SW480 (cell line): ENCODE results near the gene RNF39.
A peak's percentile ranks its signal among the peaks of the same experiment; 100 is the strongest.

Experiments
- DNase-seq: peaks from one replicate; pipeline ENCODE4 v3.0.0-alpha.2; 2016; ENCODE audit warnings: low spot score

The RNF39 gene

DNA sequence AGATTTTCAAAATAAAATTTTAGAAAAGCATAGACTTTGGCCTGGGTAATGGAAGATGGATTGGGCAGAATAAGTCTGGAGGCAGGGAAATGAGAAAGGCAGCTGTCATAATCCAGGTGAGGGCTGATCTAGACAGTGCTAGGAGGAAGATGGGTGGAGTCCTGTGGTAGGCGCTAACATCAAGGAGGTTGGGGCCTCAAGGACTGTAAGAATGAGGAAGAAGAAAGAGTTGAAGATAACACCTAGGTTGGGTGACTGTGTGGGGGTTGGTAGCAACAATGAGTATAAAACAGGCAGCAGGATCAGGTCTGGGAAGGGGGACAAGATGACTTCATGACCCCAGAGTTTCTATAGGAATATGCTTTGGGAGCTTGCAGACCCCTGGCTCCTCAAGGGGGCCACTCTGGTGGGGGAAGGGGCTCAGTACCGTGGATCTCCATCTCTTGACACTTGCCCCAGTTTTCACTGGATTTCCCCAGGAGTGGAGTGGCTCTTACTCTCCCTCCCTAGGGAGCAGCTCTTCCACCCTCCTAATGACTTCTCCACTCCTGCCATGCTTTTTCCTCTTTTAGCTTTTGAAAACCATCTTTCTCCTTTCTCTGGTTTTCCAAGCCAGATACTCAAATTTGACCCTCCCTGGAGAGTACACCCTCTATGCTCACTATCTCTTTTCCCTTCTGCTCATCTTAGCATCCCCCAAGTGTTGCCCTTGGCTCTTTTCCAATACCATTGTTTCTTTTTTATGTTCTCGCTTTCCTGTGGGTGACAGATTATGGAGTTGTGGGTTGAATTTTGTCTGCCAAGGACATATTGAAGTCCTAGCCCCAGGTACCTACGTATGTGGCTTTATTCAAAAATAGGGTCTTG, 22.6 kb upstream of the RNF39 start:
- no peak for DNase-seq

- DNase-seq, result no peak
Measured at GRCh38 chr6:30096829-30097228, 21.3 kb upstream of the RNF39 start.

GRCh38 chr6:30093951-30094661, 18.5 kb upstream of the RNF39 start:
- no peak for DNase-seq

DNA sequence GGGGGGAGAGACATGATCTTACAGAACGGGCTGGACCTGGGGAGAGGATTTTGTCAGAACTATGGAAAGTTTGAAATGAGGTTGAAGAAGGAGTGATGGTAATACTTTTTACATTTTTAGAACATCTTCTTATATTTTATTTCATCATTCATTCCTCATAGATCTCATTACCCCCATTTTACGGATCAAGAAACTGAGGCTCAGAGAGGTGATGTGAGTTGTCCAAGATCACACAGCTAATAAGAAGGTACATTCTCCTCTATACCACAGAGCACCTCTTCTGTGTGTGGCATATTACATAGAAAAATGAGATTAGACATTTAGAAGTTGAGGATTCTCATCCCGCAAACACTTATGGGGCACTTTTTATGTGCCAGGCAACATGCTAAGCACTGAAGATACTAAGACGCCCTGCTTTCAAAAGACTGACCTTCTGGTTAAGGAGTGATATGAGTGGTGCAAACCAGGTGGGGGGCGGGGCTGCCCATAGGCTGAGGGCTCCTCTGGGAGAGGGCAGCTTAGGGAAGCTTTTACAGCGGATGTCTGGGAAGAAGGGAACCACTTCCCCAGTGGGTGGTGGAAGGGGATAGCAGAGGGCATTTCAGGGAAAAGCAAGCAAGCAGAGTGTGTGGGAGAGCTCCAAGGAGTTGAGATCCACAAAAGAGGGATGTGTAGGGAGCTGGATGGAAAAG, 17.4 kb upstream of the RNF39 start:
- no peak for DNase-seq

DNA sequence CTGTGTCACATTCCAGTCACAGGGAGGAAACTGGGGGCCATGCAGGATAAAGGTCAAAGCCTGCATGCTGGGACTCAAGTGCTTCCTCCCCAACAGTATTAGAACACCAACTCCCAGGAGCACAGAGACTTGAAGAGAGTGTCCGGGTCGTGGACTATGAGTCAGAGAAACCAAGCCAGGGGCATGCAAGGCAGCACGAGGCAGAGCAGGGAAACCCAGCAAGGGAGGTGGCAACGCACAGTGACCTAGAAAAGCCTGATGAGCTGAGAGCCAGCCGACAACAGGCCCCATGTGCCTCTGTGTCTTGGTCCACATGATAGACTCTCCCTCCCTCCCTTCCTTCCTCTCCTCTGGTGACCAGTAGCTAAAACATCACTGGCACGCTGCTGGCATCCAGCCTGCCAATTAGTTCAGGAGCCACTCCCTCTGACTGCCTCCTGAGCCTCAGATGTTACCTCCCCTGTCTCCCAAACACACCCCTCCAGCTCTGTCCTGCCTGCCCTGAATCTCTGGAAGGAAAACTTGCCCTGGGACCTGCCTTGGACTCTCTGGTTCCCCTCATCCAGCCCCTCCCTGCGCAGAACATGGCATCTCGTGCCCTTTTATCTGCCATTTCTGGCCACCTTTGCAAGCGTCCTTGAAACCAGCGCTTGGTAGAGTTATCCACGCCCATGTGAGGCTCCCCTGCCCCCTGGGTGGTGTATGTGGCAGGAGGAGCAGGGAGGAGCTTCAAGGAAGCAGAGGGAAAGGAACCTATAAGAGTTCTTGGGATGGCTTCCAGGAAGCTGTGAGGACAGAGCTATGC, 16.2 kb upstream of the RNF39 start:
- peak; percentile 75 for DNase-seq

DNA sequence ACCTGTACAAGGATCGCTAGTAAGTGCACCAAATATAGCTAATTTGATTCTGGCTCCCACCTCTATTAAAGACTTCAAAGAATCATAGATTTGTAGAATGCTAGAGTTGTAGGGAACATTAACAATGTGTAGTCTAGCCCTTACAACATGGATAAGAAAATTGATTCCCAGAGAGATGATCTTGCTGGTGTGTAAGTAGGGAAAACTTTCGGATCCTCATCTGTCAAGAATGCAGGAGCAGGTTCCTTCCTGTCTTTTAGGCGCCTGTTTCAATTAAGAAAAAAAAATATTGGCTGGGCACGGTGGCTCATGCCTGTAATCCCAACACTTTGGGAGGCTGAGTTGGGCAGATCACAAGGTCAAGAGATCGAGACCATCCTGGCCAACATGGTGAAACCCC, 12.3 kb upstream of the RNF39 start:
- no peak for DNase-seq

- no peak for DNase-seq
Measured at GRCh38 chr6:30077218-30077617, 1.6 kb upstream of the RNF39 start.

DNA sequence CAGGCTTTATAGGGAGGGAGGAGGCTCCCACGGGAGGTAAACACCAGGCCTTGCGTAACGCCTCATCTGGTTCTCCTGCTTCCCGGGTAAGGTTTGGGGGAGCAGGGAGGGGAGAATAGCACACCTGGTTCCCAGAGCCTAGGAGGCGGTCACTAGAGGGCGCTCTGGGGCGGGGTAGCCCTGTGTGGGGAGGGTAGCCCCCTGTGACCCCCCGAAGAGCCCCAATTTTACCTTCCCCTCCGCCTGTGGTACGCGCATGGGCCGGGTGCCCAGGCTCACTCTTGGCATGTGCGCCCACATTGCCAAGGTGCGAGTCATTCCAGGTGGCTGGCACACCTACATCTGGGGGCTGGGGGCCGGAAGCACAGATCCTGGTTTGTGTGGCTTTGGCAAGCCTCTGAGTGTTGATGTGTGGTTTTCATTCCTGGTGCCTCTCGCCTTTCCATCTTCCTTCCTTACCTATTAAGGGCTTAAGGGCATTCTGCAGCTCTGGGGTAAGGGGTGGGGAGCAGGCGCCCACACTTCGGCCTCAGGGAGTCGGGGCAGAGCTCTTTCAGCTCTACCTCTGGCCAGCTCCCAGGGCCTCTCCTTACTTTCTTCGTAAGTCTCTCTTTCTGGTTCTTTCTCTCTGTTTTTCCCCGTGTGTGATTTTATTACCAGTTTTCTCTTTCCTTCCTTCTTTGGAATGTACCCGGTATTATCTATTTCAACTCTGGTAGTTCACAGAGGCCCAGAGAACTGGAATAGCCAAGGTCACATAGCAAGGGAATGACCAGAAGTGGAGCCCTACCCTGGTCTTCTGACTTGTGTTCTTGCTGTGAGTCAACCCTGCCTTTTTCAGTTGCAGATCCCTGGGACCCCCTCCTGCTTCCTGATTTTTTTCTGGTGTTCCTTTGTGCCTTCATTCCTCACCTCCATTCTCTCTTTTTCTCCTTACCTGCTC, 492 bp upstream of the RNF39 start:
- DNase-seq, result peak; percentile 81

GRCh38 chr6:30074331-30075093, 1.1 kb downstream of the RNF39 start:
- no peak for DNase-seq

GRCh38 chr6:30073489-30074235, 1.9 kb downstream of the RNF39 start:
- no peak for DNase-seq

DNA sequence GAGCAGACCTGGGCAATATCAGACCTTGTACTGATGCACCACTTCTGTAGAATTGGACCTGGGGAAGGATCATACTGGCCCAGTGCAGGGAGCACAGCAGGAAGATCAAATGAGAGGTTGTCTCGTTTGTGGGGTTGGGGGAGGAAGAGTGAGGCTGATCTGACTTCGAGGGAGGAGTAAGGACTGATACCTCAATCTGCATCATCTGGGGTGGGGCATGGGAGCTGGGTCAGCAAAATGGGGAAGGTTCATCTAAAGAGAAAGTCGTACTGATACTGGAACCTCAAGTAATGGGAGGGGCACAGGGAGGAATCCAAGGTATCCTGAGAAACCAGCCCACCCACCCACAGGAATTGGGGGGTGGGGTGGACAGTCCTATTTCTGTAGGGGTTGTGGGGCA, 3.7 kb downstream of the RNF39 start:
- DNase-seq, result no peak

GRCh38 chr6:30071081-30071818, 4.3 kb downstream of the RNF39 start:
- DNase-seq, result no peak

DNA sequence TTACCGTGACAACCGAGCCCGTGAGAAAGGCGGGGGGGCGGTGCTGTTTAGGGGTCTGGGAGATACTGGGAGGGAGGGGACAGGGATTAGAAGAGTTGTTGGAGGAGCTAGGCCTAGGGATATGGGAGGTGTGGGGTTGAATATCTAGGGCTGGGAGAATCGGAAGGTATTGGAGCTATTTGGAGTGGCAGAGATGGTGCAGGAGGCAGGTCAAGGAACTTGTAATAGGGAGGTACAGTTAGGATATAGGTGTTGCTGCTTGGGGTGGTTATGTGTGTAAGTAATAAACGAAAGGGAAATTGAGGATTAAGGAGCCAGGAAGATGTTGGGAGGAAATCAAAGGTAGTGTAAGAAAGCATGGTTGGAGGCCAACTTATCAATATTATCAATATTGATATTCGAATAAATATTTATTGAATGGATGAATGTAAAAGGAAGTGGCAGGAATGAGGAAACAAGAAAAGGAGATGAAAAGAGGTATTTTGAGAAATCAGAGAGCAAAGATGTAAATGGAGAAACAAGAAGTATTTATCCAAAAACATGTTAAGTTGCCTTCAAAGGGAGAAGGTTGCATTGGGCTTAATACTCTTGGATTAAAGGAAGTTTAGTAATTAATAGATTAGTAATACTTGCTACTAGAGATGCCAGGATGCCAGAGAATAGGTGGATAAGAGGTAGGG, 8.0 kb downstream of the RNF39 start:
- DNase-seq, result no peak

DNA sequence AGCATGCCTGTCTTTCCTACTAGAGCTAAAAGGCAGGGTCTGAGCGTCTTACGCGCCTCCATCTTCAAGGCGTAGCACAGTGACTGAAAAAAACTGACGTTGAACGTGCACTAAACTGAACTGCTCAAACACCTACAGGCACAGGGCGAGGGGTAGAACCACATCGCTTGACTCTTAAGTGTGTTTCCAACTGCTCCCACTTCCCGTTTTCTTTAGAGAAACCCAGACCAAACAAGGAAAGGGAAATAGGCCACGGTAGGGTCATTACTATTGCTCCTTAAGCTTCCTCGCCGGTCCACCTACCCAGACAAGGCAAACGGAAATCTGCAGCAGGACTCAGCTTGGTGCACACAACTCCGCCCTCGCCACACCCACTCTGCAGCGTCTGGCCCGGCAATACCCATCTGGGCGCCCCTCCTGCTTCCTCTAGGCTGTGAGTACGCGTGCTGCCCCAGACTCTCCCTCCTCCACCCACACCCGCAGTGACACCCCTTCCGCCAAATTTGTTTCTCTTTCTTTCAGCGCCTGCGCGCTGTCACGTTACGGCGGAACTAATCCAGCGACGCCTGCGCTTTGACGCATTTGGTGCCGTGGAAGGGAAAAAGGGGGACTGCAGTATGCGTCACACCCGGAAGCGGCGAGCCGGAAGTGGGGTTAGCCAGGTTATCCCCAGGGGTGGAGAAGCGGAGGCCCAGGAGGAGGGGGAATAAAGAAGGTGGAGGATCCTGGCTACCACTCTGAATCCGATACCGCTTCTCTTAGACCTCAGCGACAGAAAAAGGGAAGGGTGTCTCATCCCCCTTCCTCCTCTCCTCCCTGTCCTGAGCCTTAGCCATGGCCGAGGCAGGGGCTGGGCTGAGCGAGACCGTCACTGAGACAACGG, 8.8 kb downstream of the RNF39 start, which contains the start of gene PPP1R11:
Gene PPP1R11, plus strand, starts transcription at position 622 of the 883 bp plus-strand sequence. Its CDS starts 213 bp downstream, at position 835.
- peak; percentile 98 for DNase-seq

GRCh38 chr6:30066082-30066481, 9.5 kb downstream of the RNF39 start:
- DNase-seq, result no peak

DNA sequence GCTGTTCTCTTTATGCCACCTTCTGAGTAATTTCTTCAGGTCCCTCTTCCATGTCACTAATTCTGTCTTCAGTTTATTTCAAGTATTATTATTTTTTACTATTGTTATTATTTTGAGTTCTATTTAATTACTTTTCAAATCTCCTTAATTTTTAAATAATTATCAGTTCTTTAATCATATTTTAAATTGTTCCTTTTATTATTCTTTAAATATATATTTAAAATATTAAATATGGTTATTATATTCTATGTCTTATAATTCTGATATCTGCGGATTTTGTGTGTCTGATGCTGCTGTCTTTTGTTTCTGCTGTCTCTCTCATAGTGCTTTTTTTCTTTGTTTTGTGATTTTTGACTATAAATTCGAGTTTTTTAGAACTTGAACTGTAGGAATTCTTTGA, 12.3 kb downstream of the RNF39 start:
- no peak for DNase-seq
